Ovary (tissue), 3 donors: ENCODE measurements around the gene SLC18A3.

Experiments
- EP300 ChIP-seq: sonication (generic); formaldehyde crosslinking; IDR thresholded peaks from one replicate; pipeline ENCODE4 v1.6.1; 2017; ENCODE audit warnings: antibody characterized with exemption
- POLR2A ChIP-seq: fragments of 450-650 bp; IDR thresholded peaks from one replicate; pipeline ENCODE4 v1.6.1; 2017; ENCODE audit warnings: antibody characterized with exemption, mild to moderate bottlenecking, moderate library complexity
- TF ChIP-seq, protein P1 (sequence below), 3 donors: fragments of 450-650 bp in 2 of 3; fragments of 200-600 bp in 1 of 3; IDR thresholded peaks; one replicate each; pipeline versions ENCODE4 v1.5.1 to v1.8.0; 2016 to 2022; ENCODE audit warnings: antibody characterized with exemption in 3 of 3, mild to moderate bottlenecking in 1 of 3
- donor health status: DM: no; HTN: no; CAD: no.

DNA sequence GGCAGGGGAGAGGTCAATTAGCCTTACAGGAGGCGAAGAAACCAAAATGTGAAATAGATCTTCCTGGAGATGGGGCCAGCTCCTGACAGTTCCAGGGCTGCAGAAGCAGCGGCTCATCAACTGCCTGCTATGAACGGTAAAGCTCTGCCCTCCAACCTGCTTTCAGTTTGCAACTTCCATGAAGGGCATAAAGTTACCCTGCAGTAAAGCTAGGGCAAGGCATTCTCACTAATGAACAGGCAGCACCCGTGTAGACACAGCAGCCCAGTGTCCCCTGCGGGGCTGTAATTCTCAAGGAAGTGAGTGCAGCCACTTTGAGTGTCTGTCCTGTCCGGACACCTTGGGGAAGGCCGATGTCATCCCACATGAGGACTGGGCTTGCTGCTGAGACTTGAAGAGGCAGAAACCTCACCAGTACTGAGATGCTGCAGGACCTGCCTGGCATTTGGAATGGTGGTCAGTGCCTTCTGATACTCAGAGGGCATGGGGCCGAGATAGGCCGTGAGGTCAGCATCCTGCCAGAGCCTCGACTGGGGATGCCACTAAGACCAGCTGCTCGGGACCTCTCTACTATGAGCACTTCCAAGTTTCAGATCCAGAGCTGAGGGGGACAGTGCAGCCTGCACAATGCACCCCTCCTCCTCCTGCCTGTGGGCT lies 43.3 kb downstream of the SLC18A3 start:
- TF ChIP-seq EP300 (no peak), POLR2A (no peak)
- TF ChIP-seq, protein P1, sequence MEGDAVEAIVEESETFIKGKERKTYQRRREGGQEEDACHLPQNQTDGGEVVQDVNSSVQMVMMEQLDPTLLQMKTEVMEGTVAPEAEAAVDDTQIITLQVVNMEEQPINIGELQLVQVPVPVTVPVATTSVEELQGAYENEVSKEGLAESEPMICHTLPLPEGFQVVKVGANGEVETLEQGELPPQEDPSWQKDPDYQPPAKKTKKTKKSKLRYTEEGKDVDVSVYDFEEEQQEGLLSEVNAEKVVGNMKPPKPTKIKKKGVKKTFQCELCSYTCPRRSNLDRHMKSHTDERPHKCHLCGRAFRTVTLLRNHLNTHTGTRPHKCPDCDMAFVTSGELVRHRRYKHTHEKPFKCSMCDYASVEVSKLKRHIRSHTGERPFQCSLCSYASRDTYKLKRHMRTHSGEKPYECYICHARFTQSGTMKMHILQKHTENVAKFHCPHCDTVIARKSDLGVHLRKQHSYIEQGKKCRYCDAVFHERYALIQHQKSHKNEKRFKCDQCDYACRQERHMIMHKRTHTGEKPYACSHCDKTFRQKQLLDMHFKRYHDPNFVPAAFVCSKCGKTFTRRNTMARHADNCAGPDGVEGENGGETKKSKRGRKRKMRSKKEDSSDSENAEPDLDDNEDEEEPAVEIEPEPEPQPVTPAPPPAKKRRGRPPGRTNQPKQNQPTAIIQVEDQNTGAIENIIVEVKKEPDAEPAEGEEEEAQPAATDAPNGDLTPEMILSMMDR (IDR thresholded peaks at IDR 0.05): no peak
